H1 (cell line): ENCODE data around the gene CHMP4A. TPM values are rescaled to one million over a fixed set of nuclear protein-coding genes. Genes with fewer than 3 reads are reported as not detected.

Source experiments
- CTCF ChIA-PET: fragments of 300-600 bp; sonication (Branson Sonifier 250); formaldehyde crosslinking; loops from one replicate; lab custom pipeline; 2021; ENCODE audit not compliant: partially characterized antibody; lab: Charles Lee
- POLR2A ChIA-PET: fragments of 300-600 bp; sonication (Branson Sonifier 250); formaldehyde crosslinking; loops from one replicate; lab custom pipeline; 2021; ENCODE audit warnings: inconsistent platforms; ENCODE audit not compliant: partially characterized antibody; lab: Charles Lee
- DNase-seq, 2 experiments: peaks; one replicate each; pipeline versions ENCODE4 v3.0.0 to v3.0.0-alpha.2; 2010 to 2022; ENCODE audit warnings: low spot score in 2 of 2, low read depth in 1 of 2, mixed read lengths in 1 of 2
- FAIRE-seq: peaks from 2 replicates; lab custom pipeline; 2011; peaks lifted over from hg19 to GRCh38; lab: Jason Lieb, UNC
- H2AFZ ChIP-seq: 2 replicates; pipeline ENCODE4 v1.8.1; 2012; ENCODE audit warnings: low read length, inconsistent platforms
- H2AK5ac ChIP-seq: 2 replicates; pipeline ENCODE4 v1.6.1; 2013; ENCODE audit warnings: low read depth, low read length
- H2BK120ac ChIP-seq: replicated peaks from 2 replicates; pipeline ENCODE3; 2013; ENCODE audit warnings: low read depth, low read length, inconsistent platforms
- H2BK12ac ChIP-seq: 2 replicates; pipeline ENCODE4 v1.6.1; 2013; ENCODE audit warnings: low read depth, low read length
- H2BK15ac ChIP-seq: 2 replicates; pipeline ENCODE4 v1.6.1; 2013; ENCODE audit warnings: low read length
- H2BK20ac ChIP-seq: 2 replicates; pipeline ENCODE4 v1.6.1; 2013; ENCODE audit warnings: low read length
- H2BK5ac ChIP-seq: 2 replicates; pipeline ENCODE4 v1.6.1; 2013; ENCODE audit warnings: low read depth, low read length
- H3K14ac ChIP-seq: 2 replicates; pipeline ENCODE4 v1.6.1; 2013; ENCODE audit warnings: inconsistent platforms; ENCODE audit not compliant: insufficient read length
- H3K18ac ChIP-seq: 2 replicates; pipeline ENCODE4 v1.6.1; 2013; ENCODE audit warnings: low read length; ENCODE audit errors: extremely low read depth
- H3K23ac ChIP-seq: 2 replicates; pipeline ENCODE4 v1.6.1; 2013; ENCODE audit warnings: inconsistent platforms; ENCODE audit not compliant: insufficient read length
- H3K23me2 ChIP-seq: 2 replicates; pipeline ENCODE4 v1.6.1; 2013; ENCODE audit warnings: low read depth, low read length
- H3K27ac ChIP-seq: 2 replicates; pipeline ENCODE4 v1.6.1; 2011; ENCODE audit warnings: low read depth, low read length, inconsistent platforms
- H3K27me3 ChIP-seq, 4 experiments: replicated peaks in 1 of 4; 1 replicate in 1 of 4; 2 replicates in 3 of 4; pipeline versions ENCODE4 v1.6.1 to v1.8.1; 2011 to 2013; ENCODE audit warnings: low read length in 3 of 4, mild to moderate bottlenecking in 3 of 4, inconsistent platforms in 2 of 4, mixed read lengths in 2 of 4, moderate library complexity in 1 of 4; ENCODE audit not compliant: control insufficient read depth in 3 of 4, insufficient read depth in 3 of 4; ENCODE audit errors: extremely low read depth in 1 of 4
- H3K36me3 ChIP-seq, 4 experiments: 2 replicates each; pipeline versions ENCODE4 v1.6.1 to v1.8.1; 2011 to 2013; ENCODE audit warnings: mild to moderate bottlenecking in 4 of 4, low read length in 3 of 4, moderate library complexity in 2 of 4, control low read depth in 1 of 4, inconsistent platforms in 1 of 4; ENCODE audit not compliant: insufficient read depth in 4 of 4, control insufficient read depth in 2 of 4
- H3K4ac ChIP-seq: replicated peaks from 2 replicates; pipeline ENCODE3; 2013; ENCODE audit warnings: low read length, low read depth, mixed read lengths, inconsistent platforms; ENCODE audit not compliant: insufficient read length
- H3K4me1 ChIP-seq, 4 experiments: replicated peaks in 1 of 4; 1 replicate in 1 of 4; 2 replicates in 3 of 4; pipeline versions ENCODE4 v1.6.1 to v1.8.1; 2011 to 2013; ENCODE audit warnings: low read length in 3 of 4, inconsistent platforms in 2 of 4, mixed read lengths in 1 of 4; ENCODE audit not compliant: insufficient read depth in 4 of 4, control insufficient read depth in 3 of 4
- H3K4me2 ChIP-seq, 2 experiments: 2 replicates each; pipeline versions ENCODE4 v1.6.1 to v1.8.1; 2011 to 2013; ENCODE audit warnings: low read depth in 2 of 2, low read length in 2 of 2, control low read depth in 1 of 2, inconsistent platforms in 1 of 2, mild to moderate bottlenecking in 1 of 2; ENCODE audit not compliant: insufficient read depth in 1 of 2
- H3K4me3 ChIP-seq, 4 experiments: fragments of 200-600, 300-600 bp in 1 of 4; sonication (generic), shearing (Covaris generic), sonication (Bioruptor Twin) in 1 of 4; 2 replicates each; pipeline versions ENCODE4 v1.5.1 to v1.8.1; 2011 to 2016; ENCODE audit warnings: low read length in 4 of 4, low read depth in 3 of 4, control low read depth in 2 of 4, inconsistent platforms in 2 of 4, mild to moderate bottlenecking in 2 of 4, mixed read lengths in 1 of 4, moderate library complexity in 1 of 4; ENCODE audit not compliant: insufficient read depth in 2 of 4; ENCODE audit errors: extremely low read depth in 1 of 4
- H3K56ac ChIP-seq: replicated peaks from 2 replicates; pipeline ENCODE3; 2013; ENCODE audit warnings: low read depth, mild to moderate bottlenecking, mixed read lengths, low read length, inconsistent platforms; ENCODE audit not compliant: insufficient read length
- H3K79me1 ChIP-seq: 2 replicates; pipeline ENCODE4 v1.6.1; 2013; ENCODE audit warnings: low read depth, low read length, control low read depth
- H3K79me2 ChIP-seq, 2 experiments: 2 replicates each; pipeline versions ENCODE4 v1.6.1 to v1.8.1; 2012 to 2013; ENCODE audit warnings: low read length in 2 of 2, mild to moderate bottlenecking in 2 of 2, inconsistent platforms in 1 of 2; ENCODE audit not compliant: insufficient read depth in 2 of 2, control insufficient read depth in 1 of 2
- H3K9ac ChIP-seq, 4 experiments: replicated peaks in 1 of 4; 1 replicate in 1 of 4; 2 replicates in 3 of 4; pipeline versions ENCODE4 v1.6.1 to v1.8.1; 2011 to 2013; ENCODE audit warnings: low read depth in 3 of 4, low read length in 3 of 4, control low read depth in 2 of 4, mild to moderate bottlenecking in 2 of 4, moderate library complexity in 2 of 4, inconsistent platforms in 1 of 4; ENCODE audit errors: extremely low read depth in 1 of 4
- H3K9me3 ChIP-seq, 2 experiments: 2 replicates each; pipeline versions ENCODE4 v1.6.1 to v1.8.1; 2012 to 2013; ENCODE audit warnings: mild to moderate bottlenecking in 2 of 2, moderate library complexity in 2 of 2, control low read depth in 1 of 2, inconsistent platforms in 1 of 2, low read depth in 1 of 2, low read length in 1 of 2, mixed read lengths in 1 of 2; ENCODE audit not compliant: insufficient read depth in 2 of 2
- H4K20me1 ChIP-seq, 2 experiments: replicated peaks in 1 of 2; 2 replicates each; pipeline versions ENCODE3 to v1.8.1; 2011 to 2013; ENCODE audit warnings: inconsistent platforms in 2 of 2, low read length in 2 of 2, mild to moderate bottlenecking in 1 of 2; ENCODE audit not compliant: insufficient read depth in 2 of 2, control insufficient read depth in 1 of 2
- H4K5ac ChIP-seq: 2 replicates; pipeline ENCODE4 v1.6.1; 2013; ENCODE audit warnings: low read length, low read depth, mixed read lengths, inconsistent platforms; ENCODE audit not compliant: insufficient read length
- H4K8ac ChIP-seq: 2 replicates; pipeline ENCODE4 v1.8.0; 2013; ENCODE audit warnings: mild to moderate bottlenecking, moderate library complexity, low read length, inconsistent platforms; ENCODE audit not compliant: insufficient read depth; ENCODE audit errors: extremely low read depth
- H4K91ac ChIP-seq: replicated peaks from 2 replicates; pipeline ENCODE3; 2013; ENCODE audit warnings: low read length, mixed read lengths, inconsistent platforms; ENCODE audit not compliant: insufficient read length
- HDAC6 ChIP-seq: IDR thresholded peaks from one replicate; pipeline ENCODE4 v1.7.1; 2012; ENCODE audit warnings: low read depth, mild to moderate bottlenecking, inconsistent platforms, low read length, moderate library complexity
- KDM1A ChIP-seq: fragments of 200-600, 300-600 bp; sonication (generic); IDR thresholded peaks from 2 replicates; pipeline ENCODE4 v1.7.1; 2016; ENCODE audit warnings: mild to moderate bottlenecking, low read length, borderline replicate concordance
- WGBS, 2 experiments: shearing (Covaris generic) in 1 of 2; methylation state at CpG; one replicate each; pipeline versions ENCODE4 v1.1.6 to v1.1.7; 2013 to 2015; ENCODE audit warnings: low lambda C conversion rate in 2 of 2, mixed read lengths in 2 of 2, inconsistent platforms in 1 of 2, low coverage in 1 of 2, missing lambda C conversion rate in 1 of 2; ENCODE audit not compliant: insufficient replicate concordance in 2 of 2, insufficient coverage in 1 of 2, insufficient read length in 1 of 2; ENCODE audit errors: extremely low coverage in 1 of 2, missing lambda C conversion rate in 1 of 2; 5-methylcytosine and 5-hydroxymethylcytosine counted together
- polyA plus RNA-seq, 7 experiments: library from polyadenylated mRNA; depleted of rRNA in 3 of 7; stranded (reverse) in 5 of 7; unstranded in 2 of 7; fragments of >200 nt in 5 of 7; fragments of 200-250 nt in 2 of 7; gene quantifications; 1 replicate in 5 of 7; 2 replicates in 1 of 7; 4 replicates in 1 of 7; pipeline versions ENCODE4 v1.2.1 to v1.2.3, GENCODE V29; 2011 to 2013; ENCODE audit warnings: missing spikeins in 2 of 7, mixed read lengths in 2 of 7
- total RNA-seq: library from RNA; stranded (reverse); fragmentation: NEBNext Ultra II Directional; extraction: Animal tissue kit (Norgen Biotek cat#: 25700); gene quantifications from 2 replicates; pipeline ENCODE4 v1.2.1, GENCODE V29; 2021

Gene CHMP4A
- total and polyA plus RNA-seq, 2 of the 8 experiments (the other 6 are each of a cell fraction or from before 2014, with no cell fraction given): 32.9 to 37.6 TPM

GRCh38 chr14:24178399-24179178, 34.7 kb downstream of the CHMP4A start:
- Histone ChIP-seq H4K5ac (no peak overlapping the region), H3K9ac (no peak overlapping the region), H3K56ac (no peak overlapping the region), H3K79me2 (no peaks in the 10 kb centered on the region), H2AFZ (no peak overlapping the region), H2AK5ac (no peak overlapping the region), H4K8ac (no peak overlapping the region), H2BK20ac (no peak overlapping the region), H2BK120ac (no peak overlapping the region), H4K91ac (no peak overlapping the region), H4K20me1 (peaks cover 2 to 15% of the 10 kb centered on the region in 2 experiments), H2BK5ac (no peak overlapping the region), H3K9me3 (no peaks in the 10 kb centered on the region), H3K27me3 (no peaks in the 10 kb centered on the region), H3K4me3 (no peak overlapping the region), H3K79me1 (0 out of 2 replicates have a peak, but pooled peaks cover 2% of the 10 kb centered on the region), H3K23me2 (no peaks in the 10 kb centered on the region), H3K36me3 (peaks cover 14 to 49% (median 41%) of the 10 kb centered on the region in 4 experiments), H3K4me1 (no peaks in the 10 kb centered on the region), H3K27ac (no peak overlapping the region), H3K4me2 (no peak overlapping the region), H3K18ac (no peak overlapping the region), H3K14ac (no peak overlapping the region), H3K4ac (no peak overlapping the region), H3K23ac (no peak overlapping the region), H2BK12ac (no peak overlapping the region), H2BK15ac (no peak overlapping the region)
- WGBS, 2 experiments: 84% methylated on average over 12 of the region's 12 CpGs; no CpG with 5 or more reads in 1 of the 2 experiments
- TF ChIP-seq KDM1A (no peak), HDAC6 (no peak)
- no peak for DNase-seq
- CTCF ChIA-PET: interaction anchor here (1.1 kb wide), 2 partner anchors 18 to 64 kb away, joined by 3 to 4 read pairs; partner anchors contain the start of gene IRF9
- FAIRE-seq: no peak
- POLR2A ChIA-PET: interaction anchor here (0.6 to 10.7 kb wide), 20 partner anchors 9 to 575 kb away, joined by 3 to 158 read pairs (median 4); partner anchors contain the start of genes CHMP4A, IPO4, IRF9 and LTB4R2
